Neuronal stem cell (in vitro differentiated cells): ENCODE results near the gene KLF13.

Source experiments
- DNase-seq: peaks from one replicate; pipeline ENCODE4 v3.0.0-alpha.2; 2013; ENCODE audit warnings: low spot score
- H2AFZ ChIP-seq: one replicate; pipeline ENCODE4 v1.6.1; 2013; ENCODE audit warnings: mild to moderate bottlenecking, low read length, inconsistent platforms
- H2AK5ac ChIP-seq: 2 replicates; pipeline ENCODE4 v1.6.1; 2013; ENCODE audit warnings: low read depth, mild to moderate bottlenecking, inconsistent platforms, low read length, moderate library complexity, mixed read lengths
- H2BK120ac ChIP-seq: 2 replicates; pipeline ENCODE4 v1.6.1; 2013; ENCODE audit warnings: low read depth, mild to moderate bottlenecking, inconsistent platforms, low read length, moderate library complexity, mixed read lengths
- H2BK12ac ChIP-seq: one replicate; pipeline ENCODE4 v1.6.1; 2013; ENCODE audit warnings: low read length, inconsistent platforms
- H2BK15ac ChIP-seq: 2 replicates; pipeline ENCODE4 v1.6.1; 2013; ENCODE audit warnings: mild to moderate bottlenecking, low read length, inconsistent platforms, mixed read lengths
- H2BK5ac ChIP-seq: one replicate; pipeline ENCODE4 v1.6.1; 2013; ENCODE audit warnings: inconsistent platforms, mild to moderate bottlenecking, low read length, moderate library complexity
- H3K14ac ChIP-seq: one replicate; pipeline ENCODE4 v1.6.1; 2013; ENCODE audit warnings: low read length, inconsistent platforms
- H3K18ac ChIP-seq: 2 replicates; pipeline ENCODE4 v1.6.1; 2013; ENCODE audit warnings: low read length, inconsistent platforms
- H3K23ac ChIP-seq: 2 replicates; pipeline ENCODE4 v1.6.1; 2013; ENCODE audit warnings: low read depth, mild to moderate bottlenecking, mixed read lengths, low read length, inconsistent platforms; ENCODE audit not compliant: poor library complexity
- H3K27ac ChIP-seq: replicated peaks from 3 replicates; pipeline ENCODE4 v1.5.1; 2013; ENCODE audit warnings: low read length, inconsistent platforms
- H3K27me3 ChIP-seq, 3 experiments: 2 replicates each; pipeline ENCODE4 v1.6.1; 2013; ENCODE audit warnings: low read length in 3 of 3, mild to moderate bottlenecking in 2 of 3, inconsistent platforms in 1 of 3, low read depth in 1 of 3, mixed read lengths in 1 of 3, moderate library complexity in 1 of 3; ENCODE audit not compliant: control insufficient read depth in 3 of 3, insufficient read depth in 3 of 3
- H3K36me3 ChIP-seq, 2 donors: replicated peaks in 1 of 2; 2 replicates each; pipeline ENCODE4 v1.6.1; 2013; ENCODE audit warnings: low read length in 2 of 2; ENCODE audit not compliant: control insufficient read depth in 2 of 2, insufficient read depth in 2 of 2
- H3K4ac ChIP-seq: 2 replicates; pipeline ENCODE4 v1.6.1; 2013; ENCODE audit warnings: inconsistent platforms, mild to moderate bottlenecking, low read length, moderate library complexity
- H3K4me1 ChIP-seq, 2 donors: 1 replicate in 1 of 2; 2 replicates in 1 of 2; pipeline ENCODE4 v1.6.1; 2013; ENCODE audit warnings: low read length in 2 of 2, low read depth in 1 of 2; ENCODE audit not compliant: control insufficient read depth in 2 of 2, insufficient read depth in 1 of 2
- H3K4me2 ChIP-seq: one replicate; pipeline ENCODE4 v1.6.1; 2013; ENCODE audit warnings: mild to moderate bottlenecking, low read length, inconsistent platforms; ENCODE audit not compliant: insufficient read depth, poor library complexity, severe bottlenecking
- H3K4me3 ChIP-seq, 2 donors: 2 replicates each; pipeline ENCODE4 v1.5.1; 2013; ENCODE audit warnings: low read length in 2 of 2, mild to moderate bottlenecking in 2 of 2, inconsistent platforms in 1 of 2, moderate library complexity in 1 of 2
- H3K79me1 ChIP-seq: one replicate; pipeline ENCODE4 v1.6.1; 2013; ENCODE audit warnings: low read depth, mild to moderate bottlenecking, inconsistent platforms, low read length, moderate library complexity
- H3K9ac ChIP-seq: one replicate; pipeline ENCODE4 v1.6.1; 2013; ENCODE audit warnings: mild to moderate bottlenecking, low read depth, low read length, inconsistent platforms; ENCODE audit not compliant: poor library complexity
- H3K9me3 ChIP-seq, 2 donors: replicated peaks in 1 of 2; 2 replicates each; pipeline versions ENCODE3 to v1.6.1; 2013; ENCODE audit warnings: low read length in 2 of 2, mild to moderate bottlenecking in 2 of 2, inconsistent platforms in 1 of 2, low read depth in 1 of 2, mixed read lengths in 1 of 2, moderate library complexity in 1 of 2; ENCODE audit not compliant: control insufficient read depth in 2 of 2, insufficient read depth in 1 of 2
- H4K8ac ChIP-seq: one replicate; pipeline ENCODE4 v1.6.1; 2013; ENCODE audit warnings: low read depth, mild to moderate bottlenecking, inconsistent platforms, low read length, moderate library complexity
- H4K91ac ChIP-seq: one replicate; pipeline ENCODE4 v1.6.1; 2013; ENCODE audit warnings: low read length, low read depth, mild to moderate bottlenecking, inconsistent platforms; ENCODE audit not compliant: poor library complexity
- WGBS, 2 donors: extraction: QIAGEN DNeasy Blood & Tissue Kit; methylation state at CpG; one replicate each; pipeline ENCODE4 v1.1.7; 2013; ENCODE audit warnings: missing lambda C conversion rate in 2 of 2, mixed read lengths in 1 of 2; ENCODE audit not compliant: insufficient read length in 2 of 2, insufficient replicate concordance in 1 of 2; ENCODE audit errors: extremely low coverage in 2 of 2; 5-methylcytosine and 5-hydroxymethylcytosine counted together

Gene KLF13

GRCh38 chr15:31330111-31330785 lies 3.6 kb downstream of the KLF13 start:
- H3K79me1 ChIP-seq, result peaks cover 11% of the 10 kb centered on the region
- H3K27ac ChIP-seq, result no peak overlapping the region
- WGBS, 2 donors, result no CpG with 5 or more reads among the region's 10 CpGs
- H3K9me3 ChIP-seq, result no peaks in the 10 kb centered on the region
- H3K4me1 ChIP-seq, result peaks cover 6 to 10% of the 10 kb centered on the region in 2 donors
- DNase-seq, result no peak
- no peak overlapping the region for H2AK5ac ChIP-seq
- no peak overlapping the region for H4K91ac ChIP-seq
- H2BK15ac ChIP-seq, result no peak overlapping the region
- no peak overlapping the region for H3K23ac ChIP-seq
- no peak overlapping the region for H3K9ac ChIP-seq
- peaks cover 0 to 2% of the 10 kb centered on the region in 2 donors for H3K36me3 ChIP-seq
- H3K14ac ChIP-seq, result no peak overlapping the region
- peaks cover 0 to 5% (median 0%) of the 10 kb centered on the region in 3 experiments for H3K27me3 ChIP-seq
- no peak overlapping the region for H3K4ac ChIP-seq
- H2BK5ac ChIP-seq, result no peak overlapping the region
- no peak overlapping the region for H2BK12ac ChIP-seq
- H4K8ac ChIP-seq, result no peak overlapping the region
- no peak overlapping the region for H3K4me2 ChIP-seq
- no peak overlapping the region for H2BK120ac ChIP-seq
- H2AFZ ChIP-seq, result no peak overlapping the region
- H3K18ac ChIP-seq, result peak overlapping the region; percentile 14
- H3K4me3 ChIP-seq, result no peak overlapping the region

- no peak overlapping the region for H2AK5ac ChIP-seq
- H2BK15ac ChIP-seq, result no peak overlapping the region
- no peak overlapping the region for H3K14ac ChIP-seq
- H3K18ac ChIP-seq, result no peak overlapping the region
- no peak for DNase-seq
- no peak overlapping the region for H3K4ac ChIP-seq
- H4K8ac ChIP-seq, result no peak overlapping the region
- H3K27me3 ChIP-seq, result peaks cover 0 to 5% (median 0%) of the 10 kb centered on the region in 3 experiments
- H3K36me3 ChIP-seq, result peaks cover 0 to 2% of the 10 kb centered on the region in 2 donors
- WGBS, 2 donors, result no CpG with 5 or more reads among the region's 4 CpGs
- no peak overlapping the region for H3K4me2 ChIP-seq
- H2BK12ac ChIP-seq, result no peak overlapping the region
- no peak overlapping the region for H3K27ac ChIP-seq
- no peak overlapping the region for H2BK120ac ChIP-seq
- peaks cover 11% of the 10 kb centered on the region for H3K79me1 ChIP-seq
- peak overlapping the region; percentile 53 for H2BK5ac ChIP-seq
- no peak overlapping the region for H3K9ac ChIP-seq
- H2AFZ ChIP-seq, result no peak overlapping the region
- H3K4me3 ChIP-seq, result no peak overlapping the region
- H4K91ac ChIP-seq, result no peak overlapping the region
- peaks cover 6 to 8% of the 10 kb centered on the region in 2 donors for H3K4me1 ChIP-seq
- no peak overlapping the region for H3K23ac ChIP-seq
- no peaks in the 10 kb centered on the region for H3K9me3 ChIP-seq
Observed at GRCh38 chr15:31330836-31331235, 4.2 kb downstream of the KLF13 start.

- H2BK12ac ChIP-seq, result no peak overlapping the region
- H3K36me3 ChIP-seq, result peaks cover 0 to 2% of the 10 kb centered on the region in 2 donors
- no peak overlapping the region for H3K23ac ChIP-seq
- H3K9me3 ChIP-seq, result no peaks in the 10 kb centered on the region
- no peak overlapping the region for H3K4ac ChIP-seq
- H3K4me1 ChIP-seq, result peaks cover 6 to 8% of the 10 kb centered on the region in 2 donors
- H2AK5ac ChIP-seq, result no peak overlapping the region
- no peak overlapping the region for H3K9ac ChIP-seq
- no CpG with 5 or more reads among the region's 5 CpGs for WGBS, 2 donors
- H4K8ac ChIP-seq, result no peak overlapping the region
- DNase-seq, result no peak
- no peak overlapping the region for H3K4me2 ChIP-seq
- H3K27ac ChIP-seq, result no peak overlapping the region
- H3K79me1 ChIP-seq, result peaks cover 11% of the 10 kb centered on the region
- H3K18ac ChIP-seq, result no peak overlapping the region
- H2BK15ac ChIP-seq, result no peak overlapping the region
- no peak overlapping the region for H2AFZ ChIP-seq
- no peak overlapping the region for H2BK5ac ChIP-seq
- H3K27me3 ChIP-seq, result peaks cover 0 to 5% (median 0%) of the 10 kb centered on the region in 3 experiments
- no peak overlapping the region for H2BK120ac ChIP-seq
- no peak overlapping the region for H4K91ac ChIP-seq
- H3K4me3 ChIP-seq, result no peak overlapping the region
- H3K14ac ChIP-seq, result no peak overlapping the region
Observed at GRCh38 chr15:31331389-31331788, 4.8 kb downstream of the KLF13 start.

DNA sequence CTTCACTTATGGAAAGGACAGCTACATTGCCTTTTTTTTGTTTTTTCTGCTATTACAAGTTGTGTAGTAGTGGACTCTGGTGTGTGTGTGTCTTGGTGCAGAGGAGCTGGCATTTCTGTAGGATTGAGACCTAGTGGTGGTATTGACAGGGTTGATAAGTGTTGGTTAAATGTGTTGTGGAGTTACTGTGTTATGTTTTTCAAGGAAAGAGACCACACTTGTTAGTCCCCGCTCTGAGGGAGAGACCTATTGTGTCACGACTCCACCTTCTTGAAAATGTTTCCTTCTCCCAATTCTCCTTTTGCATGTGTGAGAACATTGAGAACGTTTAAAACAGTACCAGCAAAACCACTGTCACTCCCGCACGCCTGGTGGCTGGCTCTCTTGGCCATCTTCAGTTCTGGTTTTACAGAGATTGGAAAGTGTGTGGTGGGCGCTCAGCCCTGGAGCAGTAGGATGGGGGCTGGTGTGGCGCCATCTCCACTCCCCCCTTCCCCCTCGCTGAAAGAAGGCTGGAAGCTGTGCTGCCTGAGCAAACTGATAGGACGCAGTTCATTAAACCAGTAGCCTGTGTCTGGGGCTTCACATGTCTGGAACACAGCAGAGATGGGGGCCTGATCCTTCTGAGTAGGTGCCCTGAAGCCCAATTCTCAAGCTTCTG lies 5.5 kb downstream of the KLF13 start:
- H2BK120ac ChIP-seq, result no peak overlapping the region
- no peak overlapping the region for H2BK12ac ChIP-seq
- H3K18ac ChIP-seq, result no peak overlapping the region
- H3K79me1 ChIP-seq, result peaks cover 12% of the 10 kb centered on the region
- H4K91ac ChIP-seq, result no peak overlapping the region
- H2AK5ac ChIP-seq, result no peak overlapping the region
- H2AFZ ChIP-seq, result no peak overlapping the region
- H3K14ac ChIP-seq, result no peak overlapping the region
- H3K27ac ChIP-seq, result no peak overlapping the region
- DNase-seq, result no peak
- H3K23ac ChIP-seq, result no peak overlapping the region
- no peaks in the 10 kb centered on the region for H3K9me3 ChIP-seq
- H3K4me2 ChIP-seq, result no peak overlapping the region
- no CpG with 5 or more reads among the region's 9 CpGs for WGBS, 2 donors
- no peak overlapping the region for H4K8ac ChIP-seq
- no peak overlapping the region for H3K4ac ChIP-seq
- peaks cover 0 to 5% (median 0%) of the 10 kb centered on the region in 3 experiments for H3K27me3 ChIP-seq
- H2BK5ac ChIP-seq, result no peak overlapping the region
- H3K4me1 ChIP-seq, result peaks cover 6 to 8% of the 10 kb centered on the region in 2 donors
- H2BK15ac ChIP-seq, result no peak overlapping the region
- no peak overlapping the region for H3K9ac ChIP-seq
- H3K36me3 ChIP-seq, result peaks cover 0 to 2% of the 10 kb centered on the region in 2 donors
- H3K4me3 ChIP-seq, result no peak overlapping the region
